GM19455 (cell line): ENCODE results near the gene LGR4.

ENCODE experiments used
- ATAC-seq: cut with Tn5 transposase; IDR thresholded peaks from one replicate; pipeline ENCODE4 v1.9.1; 2021; ENCODE audit not compliant: unreplicated experiment

LGR4 gene

GRCh38 chr11:27485930-27486773 lies 13.6 kb upstream of the LGR4 start:
- no peak for ATAC-seq

GRCh38 chr11:27482793-27483192 lies 10.2 kb upstream of the LGR4 start:
- no peak for ATAC-seq

- ATAC-seq = no peak
Observed at GRCh38 chr11:27481992-27482391, 9.4 kb upstream of the LGR4 start.

GRCh38 chr11:27477831-27478230 lies 5.2 kb upstream of the LGR4 start:
- no peak for ATAC-seq

- ATAC-seq = no peak
Observed at GRCh38 chr11:27477243-27477642, 4.7 kb upstream of the LGR4 start.

GRCh38 chr11:27475622-27476021 lies 3.0 kb upstream of the LGR4 start:
- no peak for ATAC-seq

- ATAC-seq = no peak
Observed at GRCh38 chr11:27473017-27473406, 422 bp upstream of the LGR4 start.

GRCh38 chr11:27471589-27472397 lies 797 bp downstream of the LGR4 start:
- peak; percentile 47 for ATAC-seq

- no peak for ATAC-seq
Observed at GRCh38 chr11:27470826-27471588, 1.6 kb downstream of the LGR4 start.

GRCh38 chr11:27470166-27470565 lies 2.4 kb downstream of the LGR4 start:
- ATAC-seq = no peak

- no peak for ATAC-seq
Observed at GRCh38 chr11:27468995-27469695, 3.4 kb downstream of the LGR4 start.

GRCh38 chr11:27468209-27468994 lies 4.2 kb downstream of the LGR4 start:
- ATAC-seq = no peak

- ATAC-seq = no peak
Observed at GRCh38 chr11:27467181-27467913, 5.2 kb downstream of the LGR4 start.

GRCh38 chr11:27466363-27466762 lies 6.2 kb downstream of the LGR4 start:
- no peak for ATAC-seq

- ATAC-seq = no peak
Observed at GRCh38 chr11:27465629-27466028, 7.0 kb downstream of the LGR4 start.

- no peak for ATAC-seq
Observed at GRCh38 chr11:27464909-27465308, 7.7 kb downstream of the LGR4 start.

- no peak for ATAC-seq
Observed at GRCh38 chr11:27464289-27464696, 8.3 kb downstream of the LGR4 start.

- ATAC-seq = no peak
Observed at GRCh38 chr11:27462543-27462942, 10.0 kb downstream of the LGR4 start.
